Body of pancreas (tissue), 4 donors: ENCODE measurements around the gene PIEZO1.

Source experiments
- CTCF ChIP-seq, 7 experiments: fragments of 450-650 bp in 4 of 7; fragments of 200-600 bp in 3 of 7; sonication (generic) in 3 of 7; IDR thresholded peaks; one replicate each; pipeline ENCODE4 v1.5.1; 2016 to 2019; ENCODE audit warnings: antibody characterized with exemption in 7 of 7
- POLR2A ChIP-seq, 3 donors: fragments of 450-650 bp; IDR thresholded peaks; one replicate each; pipeline ENCODE4 v1.6.1; 2016; ENCODE audit warnings: antibody characterized with exemption in 3 of 3, mild to moderate bottlenecking in 2 of 3

GRCh38 chr16:88753191-88753590 lies 31.8 kb downstream of the PIEZO1 start:
- TF ChIP-seq CTCF (IDR thresholded peaks at IDR 0.05) (no peak), POLR2A (IDR thresholded peaks at IDR 0.05) (no peak)
